ENCODE measurements around the gene C3orf70.

C3orf70 gene

DNA sequence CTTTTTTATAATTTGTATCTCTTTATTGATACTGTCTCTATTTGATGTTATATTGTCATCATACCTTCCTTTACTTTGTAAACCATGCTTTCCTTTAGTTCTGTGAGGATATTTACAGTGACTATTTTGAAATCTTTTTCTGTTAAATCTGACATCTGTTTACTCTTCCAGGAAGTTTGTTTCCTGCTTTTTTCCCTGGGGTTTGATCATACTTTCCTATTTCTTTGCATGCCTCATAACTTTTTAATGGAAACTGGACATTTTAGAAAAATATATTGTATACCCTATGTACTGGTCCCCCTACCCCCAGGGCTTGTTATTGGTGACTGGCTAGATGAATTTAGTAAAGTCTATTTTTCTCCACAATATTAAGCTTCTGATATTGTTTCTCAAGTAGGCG lies 115.1 kb downstream of the C3orf70 start:
- TF ChIP-seq GABPA (IDR thresholded peaks at IDR 0.05; ENCODE audit: low read depth), result no peak
- TF ChIP-seq SPI1 (IDR thresholded peaks at IDR 0.05; ENCODE audit: borderline replicate concordance, low read depth), result no peak
- TF ChIP-seq POLR2AphosphoS5 (IDR thresholded peaks at IDR 0.05; ENCODE audit: low read depth), result no peak
- TF ChIP-seq, protein P1, sequence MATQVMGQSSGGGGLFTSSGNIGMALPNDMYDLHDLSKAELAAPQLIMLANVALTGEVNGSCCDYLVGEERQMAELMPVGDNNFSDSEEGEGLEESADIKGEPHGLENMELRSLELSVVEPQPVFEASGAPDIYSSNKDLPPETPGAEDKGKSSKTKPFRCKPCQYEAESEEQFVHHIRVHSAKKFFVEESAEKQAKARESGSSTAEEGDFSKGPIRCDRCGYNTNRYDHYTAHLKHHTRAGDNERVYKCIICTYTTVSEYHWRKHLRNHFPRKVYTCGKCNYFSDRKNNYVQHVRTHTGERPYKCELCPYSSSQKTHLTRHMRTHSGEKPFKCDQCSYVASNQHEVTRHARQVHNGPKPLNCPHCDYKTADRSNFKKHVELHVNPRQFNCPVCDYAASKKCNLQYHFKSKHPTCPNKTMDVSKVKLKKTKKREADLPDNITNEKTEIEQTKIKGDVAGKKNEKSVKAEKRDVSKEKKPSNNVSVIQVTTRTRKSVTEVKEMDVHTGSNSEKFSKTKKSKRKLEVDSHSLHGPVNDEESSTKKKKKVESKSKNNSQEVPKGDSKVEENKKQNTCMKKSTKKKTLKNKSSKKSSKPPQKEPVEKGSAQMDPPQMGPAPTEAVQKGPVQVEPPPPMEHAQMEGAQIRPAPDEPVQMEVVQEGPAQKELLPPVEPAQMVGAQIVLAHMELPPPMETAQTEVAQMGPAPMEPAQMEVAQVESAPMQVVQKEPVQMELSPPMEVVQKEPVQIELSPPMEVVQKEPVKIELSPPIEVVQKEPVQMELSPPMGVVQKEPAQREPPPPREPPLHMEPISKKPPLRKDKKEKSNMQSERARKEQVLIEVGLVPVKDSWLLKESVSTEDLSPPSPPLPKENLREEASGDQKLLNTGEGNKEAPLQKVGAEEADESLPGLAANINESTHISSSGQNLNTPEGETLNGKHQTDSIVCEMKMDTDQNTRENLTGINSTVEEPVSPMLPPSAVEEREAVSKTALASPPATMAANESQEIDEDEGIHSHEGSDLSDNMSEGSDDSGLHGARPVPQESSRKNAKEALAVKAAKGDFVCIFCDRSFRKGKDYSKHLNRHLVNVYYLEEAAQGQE (IDR thresholded peaks at IDR 0.05; ENCODE audit: insufficient replicate concordance, low read depth), result no peak
- TF ChIP-seq, protein P2, sequence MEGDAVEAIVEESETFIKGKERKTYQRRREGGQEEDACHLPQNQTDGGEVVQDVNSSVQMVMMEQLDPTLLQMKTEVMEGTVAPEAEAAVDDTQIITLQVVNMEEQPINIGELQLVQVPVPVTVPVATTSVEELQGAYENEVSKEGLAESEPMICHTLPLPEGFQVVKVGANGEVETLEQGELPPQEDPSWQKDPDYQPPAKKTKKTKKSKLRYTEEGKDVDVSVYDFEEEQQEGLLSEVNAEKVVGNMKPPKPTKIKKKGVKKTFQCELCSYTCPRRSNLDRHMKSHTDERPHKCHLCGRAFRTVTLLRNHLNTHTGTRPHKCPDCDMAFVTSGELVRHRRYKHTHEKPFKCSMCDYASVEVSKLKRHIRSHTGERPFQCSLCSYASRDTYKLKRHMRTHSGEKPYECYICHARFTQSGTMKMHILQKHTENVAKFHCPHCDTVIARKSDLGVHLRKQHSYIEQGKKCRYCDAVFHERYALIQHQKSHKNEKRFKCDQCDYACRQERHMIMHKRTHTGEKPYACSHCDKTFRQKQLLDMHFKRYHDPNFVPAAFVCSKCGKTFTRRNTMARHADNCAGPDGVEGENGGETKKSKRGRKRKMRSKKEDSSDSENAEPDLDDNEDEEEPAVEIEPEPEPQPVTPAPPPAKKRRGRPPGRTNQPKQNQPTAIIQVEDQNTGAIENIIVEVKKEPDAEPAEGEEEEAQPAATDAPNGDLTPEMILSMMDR (IDR thresholded peaks at IDR 0.05; ENCODE audit: insufficient read depth, low read length), result no peak
- Histone ChIP-seq H3K4me3 (replicated peaks; ENCODE audit: insufficient read depth, low read length) (no peak overlapping the region), H3K27ac (replicated peaks) (no peak overlapping the region), H3K27me3 (ENCODE audit: insufficient read depth, poor library complexity, severe bottlenecking) (no peaks in the 10 kb centered on the region)
- DNase-seq (ENCODE audit: low read depth in 1 of 2, low spot score in 1 of 2), result no peak

DNA sequence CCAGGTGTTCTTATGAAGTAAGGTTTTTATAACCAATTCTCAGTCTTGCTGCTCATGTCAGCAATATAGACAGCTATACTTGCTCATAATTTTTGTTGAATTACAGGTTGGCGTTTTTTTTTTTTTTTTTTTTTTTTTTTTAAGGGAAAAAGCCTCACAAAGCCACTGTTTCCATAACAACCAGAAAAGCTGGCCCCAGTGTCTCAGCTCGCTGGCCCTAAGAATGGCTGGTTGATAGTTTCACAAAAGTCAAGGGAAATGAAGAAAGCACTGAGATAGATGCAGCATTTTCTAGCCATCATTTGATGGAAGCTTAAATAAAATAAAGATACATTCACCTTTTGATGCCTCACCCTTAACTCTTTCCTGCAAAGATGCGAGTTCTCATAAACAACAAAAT lies 121.9 kb downstream of the C3orf70 start:
- no peak for DNase-seq (ENCODE audit: low read depth in 1 of 2, low spot score in 1 of 2)
- Histone ChIP-seq H3K4me3 (replicated peaks; ENCODE audit: insufficient read depth, low read length) (no peak overlapping the region), H3K27me3 (ENCODE audit: insufficient read depth, poor library complexity, severe bottlenecking) (no peaks in the 10 kb centered on the region), H3K27ac (replicated peaks) (no peak overlapping the region)
- TF ChIP-seq, protein P1 (IDR thresholded peaks at IDR 0.05; ENCODE audit: insufficient replicate concordance, low read depth), result no peak
- TF ChIP-seq, protein P2 (IDR thresholded peaks at IDR 0.05; ENCODE audit: insufficient read depth, low read length), result no peak
- no peak for TF ChIP-seq POLR2AphosphoS5 (IDR thresholded peaks at IDR 0.05; ENCODE audit: low read depth)
- TF ChIP-seq GABPA (IDR thresholded peaks at IDR 0.05; ENCODE audit: low read depth), result no peak
- TF ChIP-seq SPI1 (IDR thresholded peaks at IDR 0.05; ENCODE audit: borderline replicate concordance, low read depth), result no peak

DNA sequence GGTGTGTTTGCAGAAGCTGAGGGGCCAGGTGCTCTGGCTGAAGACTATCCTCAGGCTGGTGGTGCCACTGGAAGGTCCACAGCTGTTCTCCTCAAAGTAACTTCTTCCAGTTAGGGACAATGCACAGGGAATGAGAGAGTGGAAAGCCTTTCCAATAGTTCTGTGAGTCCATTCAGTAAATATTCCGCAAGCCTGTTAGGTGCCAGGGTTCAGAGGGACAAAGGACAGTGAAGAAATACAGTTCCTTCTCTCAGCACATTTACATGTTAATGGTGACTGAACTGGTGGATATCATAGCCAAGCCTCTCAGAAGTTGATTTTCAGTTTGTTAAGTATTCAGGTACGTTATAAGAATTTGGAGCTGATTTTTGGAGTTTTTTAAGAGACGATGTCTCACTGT lies 122.5 kb downstream of the C3orf70 start:
- Histone ChIP-seq H3K4me3 (replicated peaks; ENCODE audit: insufficient read depth, low read length) (no peak overlapping the region), H3K27ac (replicated peaks) (no peak overlapping the region), H3K27me3 (ENCODE audit: insufficient read depth, poor library complexity, severe bottlenecking) (no peaks in the 10 kb centered on the region)
- no peak for TF ChIP-seq SPI1 (IDR thresholded peaks at IDR 0.05; ENCODE audit: borderline replicate concordance, low read depth)
- TF ChIP-seq, protein P2 (IDR thresholded peaks at IDR 0.05; ENCODE audit: insufficient read depth, low read length), result no peak
- no peak for TF ChIP-seq GABPA (IDR thresholded peaks at IDR 0.05; ENCODE audit: low read depth)
- no peak for TF ChIP-seq POLR2AphosphoS5 (IDR thresholded peaks at IDR 0.05; ENCODE audit: low read depth)
- DNase-seq (ENCODE audit: low read depth in 1 of 2, low spot score in 1 of 2), result no peak

DNA sequence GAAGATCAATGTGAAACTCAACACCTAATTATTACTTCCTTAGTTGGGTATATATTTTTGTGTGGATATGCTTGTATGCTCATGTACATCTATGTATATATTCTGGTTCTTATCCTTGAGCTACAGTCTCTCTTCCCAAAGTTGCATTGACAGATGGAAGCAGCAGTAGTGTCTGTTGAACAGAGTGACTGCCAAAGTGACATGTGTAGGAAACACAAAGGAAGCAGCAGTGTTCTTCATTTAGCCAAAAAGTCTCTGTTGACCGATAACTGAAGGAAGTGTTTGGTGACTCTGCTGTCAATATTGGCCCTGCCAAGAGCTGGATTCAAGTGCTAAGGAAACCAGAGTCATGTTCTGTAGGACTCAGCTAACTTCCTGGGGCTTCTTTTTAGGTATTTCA lies 123.8 kb downstream of the C3orf70 start:
- no peak for DNase-seq (ENCODE audit: low read depth in 1 of 2, low spot score in 1 of 2)
- no peak overlapping the region for H3K4me3 ChIP-seq (replicated peaks; ENCODE audit: insufficient read depth, low read length)
- H3K27ac ChIP-seq (replicated peaks), result no peak overlapping the region
- H3K27me3 ChIP-seq (ENCODE audit: insufficient read depth, poor library complexity, severe bottlenecking), result no peaks in the 10 kb centered on the region
- TF ChIP-seq, protein P2 (IDR thresholded peaks at IDR 0.05; ENCODE audit: insufficient read depth, low read length), result no peak
- TF ChIP-seq GABPA (IDR thresholded peaks at IDR 0.05; ENCODE audit: low read depth) (no peak), POLR2AphosphoS5 (IDR thresholded peaks at IDR 0.05; ENCODE audit: low read depth) (no peak), SPI1 (IDR thresholded peaks at IDR 0.05; ENCODE audit: borderline replicate concordance, low read depth) (no peak)
- TF ChIP-seq, protein P1 (IDR thresholded peaks at IDR 0.05; ENCODE audit: insufficient replicate concordance, low read depth), result no peak
